Bronchial epithelial cell (primary cell): ENCODE data around the gene FAM53B. TPM values are rescaled to one million over a fixed set of nuclear protein-coding genes. Genes with fewer than 3 reads are reported as not detected.

ENCODE experiments used
- DNase-seq: peaks from one replicate; pipeline ENCODE4 v3.0.0-alpha.2; 2010; ENCODE audit warnings: low read depth
- FAIRE-seq: peaks from 2 replicates; lab custom pipeline; 2011; peaks lifted over from hg19 to GRCh38; lab: Jason Lieb, UNC
- H3K27me3 ChIP-seq: 2 replicates; pipeline ENCODE4 v1.5.1; 2011; ENCODE audit warnings: low read length; ENCODE audit not compliant: control insufficient read depth, insufficient read depth
- H3K36me3 ChIP-seq: 2 replicates; pipeline ENCODE4 v1.5.1; 2011; ENCODE audit warnings: low read length; ENCODE audit not compliant: control insufficient read depth, insufficient read depth
- H3K4me3 ChIP-seq: 2 replicates; pipeline ENCODE4 v1.5.1; 2011; ENCODE audit warnings: mild to moderate bottlenecking, low read depth, low read length, control low read depth
- CTCF ChIP-seq: IDR thresholded peaks from 2 replicates; pipeline ENCODE4 v1.5.1; 2011; ENCODE audit warnings: mild to moderate bottlenecking, moderate library complexity, low read length, control low read depth, inconsistent platforms; ENCODE audit not compliant: insufficient read depth, severe bottlenecking
- total RNA-seq: library from RNA; depleted of rRNA; stranded (reverse); fragments of >200 nt; gene quantifications from 2 replicates; pipeline ENCODE4 v1.2.1, GENCODE V29; 2014

Gene FAM53B
- total RNA-seq, 1 donor from 2014 or later, result 19.5 TPM

GRCh38 chr10:124727361-124727960 is 16.7 kb downstream of the FAM53B start:
- TF ChIP-seq CTCF, result no peak
- DNase-seq (no peak), FAIRE-seq (no peak)
- H3K4me3 ChIP-seq, result no peak overlapping the region
- peaks cover 10% of the 10 kb centered on the region for H3K36me3 ChIP-seq
- H3K27me3 ChIP-seq, result no peaks in the 10 kb centered on the region

GRCh38 chr10:124725791-124726190 is 18.4 kb downstream of the FAM53B start:
- TF ChIP-seq CTCF, result no peak
- Histone ChIP-seq H3K4me3 (no peak overlapping the region), H3K27me3 (no peaks in the 10 kb centered on the region), H3K36me3 (peaks cover 8% of the 10 kb centered on the region)
- no peak for DNase-seq
- no peak for FAIRE-seq

GRCh38 chr10:124725171-124725631 is 19.0 kb downstream of the FAM53B start:
- FAIRE-seq (no peak), DNase-seq (no peak)
- TF ChIP-seq CTCF, result no peak
- no peaks in the 10 kb centered on the region for H3K27me3 ChIP-seq
- no peak overlapping the region for H3K4me3 ChIP-seq
- peaks cover 5% of the 10 kb centered on the region for H3K36me3 ChIP-seq

- no peak for TF ChIP-seq CTCF
- peaks cover 5% of the 10 kb centered on the region for H3K36me3 ChIP-seq
- FAIRE-seq, result no peak
- no peak for DNase-seq
- H3K27me3 ChIP-seq, result no peaks in the 10 kb centered on the region
- no peak overlapping the region for H3K4me3 ChIP-seq
Measured at GRCh38 chr10:124724279-124725027, 19.7 kb downstream of the FAM53B start.

- FAIRE-seq (no peak), DNase-seq (no peak)
- TF ChIP-seq CTCF, result no peak
- no peak overlapping the region for H3K4me3 ChIP-seq
- no peaks in the 10 kb centered on the region for H3K27me3 ChIP-seq
- H3K36me3 ChIP-seq, result peaks cover 5% of the 10 kb centered on the region
Measured at GRCh38 chr10:124723826-124724225, 20.4 kb downstream of the FAM53B start.
